IMR-90 (cell line): ENCODE data around the gene SSBP2. TPM values are rescaled to one million over a fixed set of nuclear protein-coding genes. Genes with fewer than 3 reads are reported as not detected.

Experiments
- ATAC-seq: fragments of 200-7000 bp; cut with Tn5 transposase; 2 replicates; pipeline ENCODE4 v1.9.1; 2020; ENCODE audit warnings: low read depth, mild to moderate bottlenecking, moderate library complexity
- BruUV-seq: library from RNA; stranded (reverse); fragments of 400-500 nt; replicated peaks from 2 replicates; lab custom pipeline; 2021; lab: Mats Ljungman, UMichigan
- CTCF ChIA-PET: fragments of 300-600 bp; formaldehyde crosslinking; extraction: SDS; loops from one replicate; lab custom pipeline; 2021; ENCODE audit warnings: antibody characterized with exemption; lab: Yijun Ruan, JAX
- POLR2A ChIA-PET: fragments of 300-600 bp; sonication (Branson Sonifier 250); formaldehyde crosslinking; loops from one replicate; lab custom pipeline; 2022; ENCODE audit warnings: antibody characterized with exemption; ENCODE audit not compliant: unreplicated experiment; lab: Charles Lee
- DNase-seq: peaks from one replicate; pipeline ENCODE4 v3.0.0; 2013
- H2AFZ ChIP-seq: replicated peaks from 2 replicates; pipeline ENCODE3; 2013; ENCODE audit warnings: low read length, mild to moderate bottlenecking; ENCODE audit not compliant: poor library complexity
- H2AK5ac ChIP-seq: 2 replicates; pipeline ENCODE4 v1.6.1; 2013; ENCODE audit warnings: low read depth, low read length, inconsistent platforms
- H2AK9ac ChIP-seq: replicated peaks from 2 replicates; pipeline ENCODE3; 2013; ENCODE audit warnings: mild to moderate bottlenecking, low read depth, low read length, moderate library complexity; ENCODE audit not compliant: poor library complexity
- H2BK120ac ChIP-seq: 2 replicates; pipeline ENCODE4 v1.6.1; 2013; ENCODE audit warnings: low read depth, low read length, inconsistent platforms
- H2BK15ac ChIP-seq: 3 replicates; pipeline ENCODE4 v1.6.1; 2013; ENCODE audit warnings: low read depth, low read length, inconsistent platforms
- H2BK20ac ChIP-seq: 2 replicates; pipeline ENCODE4 v1.6.1; 2013; ENCODE audit warnings: low read depth, mild to moderate bottlenecking, inconsistent platforms, low read length, moderate library complexity
- H2BK5ac ChIP-seq: 2 replicates; pipeline ENCODE4 v1.6.1; 2013; ENCODE audit warnings: mild to moderate bottlenecking, low read depth, low read length, inconsistent platforms; ENCODE audit not compliant: poor library complexity, severe bottlenecking
- H3K14ac ChIP-seq: replicated peaks from 2 replicates; pipeline ENCODE4 v1.6.1; 2013; ENCODE audit warnings: low read depth, low read length, inconsistent platforms
- H3K18ac ChIP-seq: 2 replicates; pipeline ENCODE4 v1.6.1; 2013; ENCODE audit warnings: low read depth, low read length, control low read depth
- H3K23ac ChIP-seq: 2 replicates; pipeline ENCODE4 v1.6.1; 2013; ENCODE audit warnings: low read depth, low read length, inconsistent platforms
- H3K27ac ChIP-seq: 2 replicates; pipeline ENCODE4 v1.5.1; 2013; ENCODE audit warnings: mild to moderate bottlenecking, control low read depth, low read length; ENCODE audit not compliant: insufficient read depth
- H3K27me3 ChIP-seq: 2 replicates; pipeline ENCODE4 v1.6.1; 2013; ENCODE audit warnings: low read length; ENCODE audit not compliant: control insufficient read depth, insufficient read depth
- H3K36me3 ChIP-seq: 2 replicates; pipeline ENCODE4 v1.6.1; 2013; ENCODE audit warnings: low read length, mixed read lengths; ENCODE audit not compliant: control insufficient read depth, insufficient read depth
- H3K4ac ChIP-seq: 2 replicates; pipeline ENCODE4 v1.6.1; 2013; ENCODE audit warnings: low read depth, low read length, inconsistent platforms
- H3K4me1 ChIP-seq: 2 replicates; pipeline ENCODE4 v1.6.1; 2013; ENCODE audit warnings: low read length, mixed read lengths; ENCODE audit not compliant: control insufficient read depth, insufficient read depth
- H3K4me2 ChIP-seq: 2 replicates; pipeline ENCODE4 v1.6.1; 2013; ENCODE audit warnings: low read depth, mild to moderate bottlenecking, control low read depth, low read length, moderate library complexity
- H3K4me3 ChIP-seq: 2 replicates; pipeline ENCODE4 v1.5.1; 2013; ENCODE audit warnings: low read depth, mild to moderate bottlenecking, control low read depth, low read length, moderate library complexity; ENCODE audit not compliant: insufficient read depth
- H3K56ac ChIP-seq: 2 replicates; pipeline ENCODE4 v1.6.1; 2013; ENCODE audit warnings: low read length, inconsistent platforms; ENCODE audit not compliant: insufficient read depth; ENCODE audit errors: extremely low read depth
- H3K79me1 ChIP-seq, 2 experiments: 2 replicates each; pipeline ENCODE4 v1.6.1; 2013; ENCODE audit warnings: low read length in 2 of 2, inconsistent platforms in 1 of 2, low read depth in 1 of 2
- H3K9ac ChIP-seq: 2 replicates; pipeline ENCODE4 v1.6.1; 2013; ENCODE audit warnings: low read depth, low read length, control low read depth
- H3K9me1 ChIP-seq: 2 replicates; pipeline ENCODE4 v1.6.1; 2013; ENCODE audit warnings: low read length, inconsistent platforms; ENCODE audit not compliant: insufficient read depth
- H3K9me3 ChIP-seq: 2 replicates; pipeline ENCODE4 v1.6.1; 2013; ENCODE audit warnings: low read length; ENCODE audit not compliant: control insufficient read depth, insufficient read depth
- H4K20me1 ChIP-seq: 2 replicates; pipeline ENCODE4 v1.6.1; 2013; ENCODE audit warnings: low read length, inconsistent platforms; ENCODE audit not compliant: insufficient read depth
- H4K5ac ChIP-seq: 2 replicates; pipeline ENCODE4 v1.6.1; 2013; ENCODE audit warnings: mild to moderate bottlenecking, low read depth, low read length, control low read depth
- H4K8ac ChIP-seq, 2 experiments: 2 replicates each; pipeline ENCODE4 v1.6.1; 2013; ENCODE audit warnings: low read depth in 2 of 2, low read length in 2 of 2, control low read depth in 1 of 2, inconsistent platforms in 1 of 2
- H4K91ac ChIP-seq: 2 replicates; pipeline ENCODE4 v1.6.1; 2013; ENCODE audit warnings: low read depth, low read length, inconsistent platforms; ENCODE audit not compliant: insufficient read depth
- CEBPB ChIP-seq: IDR thresholded peaks from 2 replicates; pipeline ENCODE4 v1.6.1; 2012; ENCODE audit warnings: low read depth, low read length, improper control_type of control experiment
- CHD1 ChIP-seq: IDR thresholded peaks from 2 replicates; pipeline ENCODE4 v1.6.1; 2012; ENCODE audit warnings: low read depth, low read length, improper control_type of control experiment
- ELK1 ChIP-seq: fragments of 150-350 bp; IDR thresholded peaks from 2 replicates; pipeline ENCODE4 v1.6.1; 2016; ENCODE audit warnings: low read depth, mild to moderate bottlenecking, low read length, moderate library complexity, borderline replicate concordance
- FOS ChIP-seq: fragments of 150-350 bp; IDR thresholded peaks from 2 replicates; pipeline ENCODE4 v1.6.1; 2016; ENCODE audit warnings: low read depth, low read length
- MAZ ChIP-seq: IDR thresholded peaks from 2 replicates; pipeline ENCODE4 v1.6.1; 2012; ENCODE audit warnings: low read depth, mild to moderate bottlenecking, low read length, improper control_type of control experiment, moderate library complexity, borderline replicate concordance
- MXI1 ChIP-seq: IDR thresholded peaks from 2 replicates; pipeline ENCODE4 v1.6.1; 2012; ENCODE audit warnings: low read depth, mild to moderate bottlenecking, low read length, moderate library complexity, borderline replicate concordance
- POLR2A ChIP-seq: IDR thresholded peaks from 2 replicates; pipeline ENCODE4 v1.6.1; 2012; ENCODE audit warnings: mild to moderate bottlenecking, low read depth, low read length
- RAD21 ChIP-seq: IDR thresholded peaks from 2 replicates; pipeline ENCODE4 v1.6.1; 2012; ENCODE audit warnings: low read length, improper control_type of control experiment
- RFX5 ChIP-seq: IDR thresholded peaks from 2 replicates; pipeline ENCODE4 v1.8.0; 2012; ENCODE audit warnings: low read depth, mild to moderate bottlenecking, low read length, moderate library complexity
- SMC3 ChIP-seq: fragments of 150-350 bp; IDR thresholded peaks from 2 replicates; pipeline ENCODE4 v1.6.1; 2016; ENCODE audit warnings: low read depth, mild to moderate bottlenecking, antibody characterized with exemption, low read length, moderate library complexity
- USF2 ChIP-seq: fragments of 150-350 bp; IDR thresholded peaks from 2 replicates; pipeline ENCODE4 v1.6.1; 2017; ENCODE audit warnings: mild to moderate bottlenecking, antibody characterized with exemption, low read length, low read depth
- WGBS, 2 experiments: methylation state at CpG; one replicate each; pipeline versions ENCODE4 v1.1.5 to v1.1.7; 2013; ENCODE audit warnings: missing lambda C conversion rate in 2 of 2; ENCODE audit not compliant: insufficient read length in 1 of 2; ENCODE audit errors: extremely low coverage in 2 of 2; 5-methylcytosine and 5-hydroxymethylcytosine counted together
- dilution Hi-C: fragments of 300-500 bp; cut with HindIII; formaldehyde crosslinking; loops from one replicate; pipeline ENCODE4 v1.14.3; 2018; ENCODE audit warnings: low sequenced_read_pairs; ENCODE audit not compliant: unreplicated experiment
- in situ Hi-C: fragments of 300-500 bp; cut with MboI; formaldehyde crosslinking; loops from 3 replicates; pipeline ENCODE4 v1.14.3; 2019; ENCODE audit warnings: low sequenced_read_pairs, inconsistent platforms, mixed read lengths
- intact Hi-C: fragments of 100-400 bp; cut with micrococcal nuclease; formaldehyde crosslinking; loops from 2 replicates; pipeline ENCODE4 v1.10.0; 2022
- polyA plus RNA-seq, 3 experiments: library from polyadenylated mRNA; depleted of rRNA; stranded (reverse); fragments of >200 nt; gene quantifications; 2 replicates each; pipeline ENCODE4 v1.2.3, GENCODE V29; 2012; ENCODE audit warnings: low replicate concordance in 1 of 3
- total RNA-seq: library from RNA; depleted of rRNA; stranded (reverse); fragments of >200 nt; gene quantifications from 2 replicates; pipeline ENCODE4 v1.2.3, GENCODE V29; 2012

Gene SSBP2
- total and polyA plus RNA-seq, 2 of the 4 experiments (the other 2 are of a cell fraction), result 38.4 to 42.7 TPM

GRCh38 chr5:81753429-81753828 lies 2.5 kb upstream of the SSBP2 start:
- intact Hi-C loops, result loop anchor here (10.0 kb wide), 1 partner anchor 449 kb away; the partner anchor contains the start of gene ZCCHC9
- Histone ChIP-seq H4K20me1 (no peaks in the 10 kb centered on the region), H2BK120ac (peak overlapping the region; percentile 30; the same call in 1 of the 2 replicates), H3K9me1 (peaks cover 5% of the 10 kb centered on the region), H3K23ac (no peak overlapping the region), H3K4me3 (no peak overlapping the region), H3K9ac (no peak overlapping the region), H3K27ac (no peak overlapping the region), H3K79me1 (peaks cover 4 to 11% of the 10 kb centered on the region in 2 experiments), H2AFZ (no peak overlapping the region), H3K4ac (no peak overlapping the region; the same call in 1 of the 2 replicates), H3K18ac (no peak overlapping the region), H3K9me3 (no peaks in the 10 kb centered on the region), H4K5ac (no peak overlapping the region), H2AK5ac (no peak overlapping the region), H3K27me3 (no peaks in the 10 kb centered on the region), H3K36me3 (no peaks in the 10 kb centered on the region), H4K91ac (no peak overlapping the region), H4K8ac (no peak overlapping the region), H3K4me1 (peaks cover 4% of the 10 kb centered on the region), H2AK9ac (no peak overlapping the region), H2BK5ac (no peak overlapping the region), H3K56ac (no peak overlapping the region), H2BK15ac (0 out of 3 replicates have a peak overlapping the region, but pooled peaks have one; percentile 42), H3K14ac (no peak overlapping the region), H3K4me2 (no peak overlapping the region), H2BK20ac (no peak overlapping the region)
- dilution Hi-C loops, result no loop called here
- CTCF ChIA-PET, result no interaction called here
- in situ Hi-C loops, result loop anchor here (25.0 kb wide), 1 partner anchor 409 kb away; no protein-coding TSS in a partner anchor
- DNase-seq, result no peak
- ATAC-seq, result no peak
- 0% methylated on average over 1 of the region's 2 CpGs; no CpG with 5 or more reads in 1 of the 2 experiments for WGBS, 2 experiments
- POLR2A ChIA-PET, result no interaction called here
- no TSS peak for BruUV-seq
- TF ChIP-seq FOS (no peak), USF2 (no peak), CEBPB (no peak), RAD21 (no peak), ELK1 (no peak), MXI1 (no peak), MAZ (no peak), CHD1 (no peak), RFX5 (no peak), POLR2A (no peak), SMC3 (no peak)
